GM12873 (cell line): Measurements from ENCODE around the gene TAC4.

Source experiments
- TF ChIP-seq, protein P1 (sequence below): IDR thresholded peaks from 2 replicates; pipeline ENCODE4 v1.5.1; 2012; ENCODE audit warnings: low read depth, mild to moderate bottlenecking, moderate library complexity, low read length, control low read depth; ENCODE audit not compliant: insufficient read depth; ENCODE audit errors: missing control alignments

The TAC4 gene

DNA sequence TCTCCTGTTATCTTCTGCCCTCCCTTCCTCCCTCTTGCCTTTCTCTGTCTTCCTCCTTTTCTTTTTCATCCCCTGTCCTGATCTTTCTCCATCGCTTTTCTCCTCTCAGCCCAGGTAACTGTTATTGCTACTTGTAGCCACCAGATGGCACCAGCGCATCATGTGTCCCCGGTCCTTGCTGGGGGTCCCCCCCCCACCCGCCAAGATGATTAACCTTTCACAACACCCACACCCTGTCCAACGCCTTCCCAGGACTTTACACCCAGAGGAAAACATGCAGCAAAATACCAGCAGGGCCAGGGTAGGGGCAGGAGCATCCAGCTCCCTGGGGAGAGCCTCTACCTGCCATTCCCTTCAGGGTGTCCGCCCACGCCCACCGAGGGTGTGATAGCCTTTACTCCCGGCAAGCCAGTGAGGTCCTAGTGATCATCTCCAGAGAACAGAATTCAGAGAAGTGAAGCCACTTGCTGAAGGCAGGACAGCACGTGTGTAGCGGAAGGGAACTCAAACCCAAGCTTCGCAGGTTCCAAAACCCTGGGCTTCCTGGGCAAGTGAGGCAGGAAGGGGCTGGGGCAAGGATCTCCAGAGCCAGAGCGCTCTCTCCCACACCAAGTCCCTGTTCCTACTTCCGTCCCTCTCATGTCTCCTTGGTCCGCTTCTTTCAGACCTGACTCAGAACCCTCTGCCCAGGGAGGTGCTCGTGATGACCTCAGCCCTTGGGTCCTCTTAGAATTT is 13.4 kb upstream of the TAC4 start:
- TF ChIP-seq, protein P1, sequence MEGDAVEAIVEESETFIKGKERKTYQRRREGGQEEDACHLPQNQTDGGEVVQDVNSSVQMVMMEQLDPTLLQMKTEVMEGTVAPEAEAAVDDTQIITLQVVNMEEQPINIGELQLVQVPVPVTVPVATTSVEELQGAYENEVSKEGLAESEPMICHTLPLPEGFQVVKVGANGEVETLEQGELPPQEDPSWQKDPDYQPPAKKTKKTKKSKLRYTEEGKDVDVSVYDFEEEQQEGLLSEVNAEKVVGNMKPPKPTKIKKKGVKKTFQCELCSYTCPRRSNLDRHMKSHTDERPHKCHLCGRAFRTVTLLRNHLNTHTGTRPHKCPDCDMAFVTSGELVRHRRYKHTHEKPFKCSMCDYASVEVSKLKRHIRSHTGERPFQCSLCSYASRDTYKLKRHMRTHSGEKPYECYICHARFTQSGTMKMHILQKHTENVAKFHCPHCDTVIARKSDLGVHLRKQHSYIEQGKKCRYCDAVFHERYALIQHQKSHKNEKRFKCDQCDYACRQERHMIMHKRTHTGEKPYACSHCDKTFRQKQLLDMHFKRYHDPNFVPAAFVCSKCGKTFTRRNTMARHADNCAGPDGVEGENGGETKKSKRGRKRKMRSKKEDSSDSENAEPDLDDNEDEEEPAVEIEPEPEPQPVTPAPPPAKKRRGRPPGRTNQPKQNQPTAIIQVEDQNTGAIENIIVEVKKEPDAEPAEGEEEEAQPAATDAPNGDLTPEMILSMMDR: peak; percentile 85

GRCh38 chr17:49859991-49860953 is 12.4 kb upstream of the TAC4 start:
- TF ChIP-seq, protein P1: no peak

DNA sequence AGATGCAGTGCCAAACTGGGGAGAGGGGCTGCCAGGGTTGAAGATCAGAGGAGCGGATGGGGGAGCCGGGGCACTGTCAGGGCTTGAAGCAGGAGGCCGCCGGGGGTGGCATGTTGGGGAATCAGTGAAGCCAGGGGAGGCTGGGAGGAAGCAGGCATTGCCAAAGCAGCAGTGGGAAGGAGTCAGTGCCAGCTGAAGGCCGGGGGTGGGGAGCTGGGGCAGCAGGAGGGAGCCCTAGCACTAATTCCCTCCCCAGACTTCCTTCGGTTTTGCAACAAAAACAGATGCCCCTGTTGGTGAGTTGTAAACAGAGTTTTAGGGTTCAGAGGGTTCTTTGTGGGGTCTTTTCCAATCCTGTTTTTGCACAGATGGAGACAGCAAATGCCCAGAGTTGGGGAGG is 10.9 kb upstream of the TAC4 start:
- TF ChIP-seq, protein P1: no peak

DNA sequence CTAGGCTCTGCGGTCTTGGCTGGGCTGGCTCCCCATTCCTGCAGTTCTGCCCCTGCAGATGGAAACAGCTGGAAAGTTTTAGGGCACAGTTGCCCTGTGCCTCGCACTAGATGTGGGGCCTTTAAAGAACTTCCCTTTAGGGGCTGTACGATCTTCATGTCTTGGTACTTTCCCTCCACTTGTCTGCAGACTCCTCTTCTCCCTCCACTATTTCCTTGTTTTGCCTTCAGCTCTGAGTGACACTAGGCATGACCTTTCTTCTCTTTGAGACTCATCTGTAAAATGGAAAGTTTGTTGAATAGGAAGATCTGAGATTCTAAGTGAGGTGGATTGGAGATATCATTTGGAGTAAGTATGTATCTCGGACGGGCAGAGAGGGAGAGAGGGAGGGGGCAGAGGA is 6.3 kb upstream of the TAC4 start:
- TF ChIP-seq, protein P1: no peak

DNA sequence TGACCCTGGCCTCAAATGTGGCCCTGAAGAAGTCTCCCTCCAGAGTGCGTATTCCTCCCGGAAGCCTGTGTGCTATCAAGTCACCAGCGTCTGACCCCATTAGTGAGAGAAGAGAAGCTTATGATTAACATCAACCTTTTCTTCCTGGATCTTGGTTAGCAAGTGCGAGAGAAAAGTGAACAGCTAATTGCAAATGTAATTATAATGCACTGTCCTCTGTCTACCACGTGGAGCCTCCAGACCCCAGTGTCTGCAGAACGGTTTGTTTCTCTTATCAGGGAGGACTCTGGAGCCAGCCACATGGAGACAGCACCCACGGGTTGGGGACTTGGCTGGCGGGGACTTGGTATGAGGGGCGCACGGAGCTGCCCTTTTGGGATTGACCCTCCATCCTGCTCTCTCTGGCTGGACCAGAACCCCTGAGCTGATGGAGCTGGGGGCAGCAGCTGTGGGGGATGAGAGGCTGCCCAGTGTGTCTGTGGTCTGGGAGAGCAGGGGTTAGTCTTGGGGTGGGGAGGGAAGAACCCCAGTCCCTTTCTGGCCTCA is 5.7 kb upstream of the TAC4 start:
- TF ChIP-seq, protein P1: no peak

GRCh38 chr17:49851387-49852291 is 3.8 kb upstream of the TAC4 start:
- TF ChIP-seq, protein P1: peak; percentile 76
